HG02943 (cell line): Measurements from ENCODE around the gene HAND2.

Experiments used
- ATAC-seq: cut with Tn5 transposase; IDR thresholded peaks from one replicate; pipeline ENCODE4 v1.9.1; 2021; ENCODE audit warnings: mild to moderate bottlenecking, low read depth, moderate library complexity; ENCODE audit not compliant: unreplicated experiment

HAND2 gene

DNA sequence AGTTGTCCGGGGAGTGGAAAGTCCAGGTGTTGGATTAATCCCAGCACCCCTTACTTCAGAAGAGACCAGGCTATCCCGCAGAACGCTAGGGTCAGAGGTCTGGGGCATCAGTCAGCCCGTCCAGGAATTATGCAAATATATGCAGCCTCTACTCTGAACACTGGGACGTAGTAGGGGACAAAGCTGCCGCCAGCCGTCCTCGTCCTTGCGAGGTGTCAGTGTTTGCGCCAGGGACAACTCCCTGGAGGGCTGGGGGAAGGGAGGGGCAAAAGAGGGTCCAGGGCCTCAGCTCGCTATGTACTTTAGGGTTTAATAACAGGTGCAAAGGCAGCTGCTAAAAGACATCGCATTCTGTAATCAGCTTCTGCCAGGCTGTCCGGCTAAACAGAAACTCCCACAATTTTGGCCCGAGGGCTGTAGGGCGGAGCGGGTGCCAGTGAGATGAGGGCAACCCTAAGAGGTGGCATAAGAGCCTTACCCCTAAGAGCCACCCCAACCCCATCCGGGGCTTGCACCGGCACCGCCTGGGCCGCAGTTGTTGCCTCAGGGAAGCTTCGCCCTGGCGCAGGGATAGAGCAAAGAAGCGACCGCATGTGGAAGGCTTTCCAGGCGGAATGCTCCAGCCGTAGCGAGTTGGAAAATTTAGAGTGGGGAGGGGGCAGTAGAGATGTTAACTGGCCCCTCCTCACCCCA is 8.4 kb downstream of the HAND2 start:
- no peak for ATAC-seq

DNA sequence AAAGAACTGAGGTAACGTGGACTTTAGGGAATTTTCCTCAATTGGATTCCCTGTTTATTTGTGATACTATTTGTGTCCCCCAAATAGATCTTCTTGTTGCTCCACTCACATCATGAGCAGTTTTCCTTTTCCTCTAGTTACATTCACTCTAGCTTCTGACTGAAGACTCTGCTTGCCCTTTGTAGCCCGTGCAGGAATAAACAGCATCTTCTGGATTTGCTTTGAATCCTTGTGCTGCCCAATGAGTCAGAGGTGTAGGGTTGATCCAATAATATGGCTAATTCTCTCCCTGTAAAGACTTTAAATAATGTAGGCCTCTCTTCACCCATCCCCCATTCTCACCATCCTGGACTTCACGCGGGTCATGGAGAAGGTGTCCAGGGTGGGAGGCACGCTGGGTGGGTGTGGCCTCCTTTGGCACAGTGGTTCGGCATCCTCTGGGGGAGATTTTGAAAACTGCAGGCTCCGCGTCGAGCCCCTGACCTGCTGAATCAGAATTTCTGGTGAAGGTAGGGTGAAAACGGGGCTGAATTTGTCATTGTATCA is 9.0 kb downstream of the HAND2 start:
- no peak for ATAC-seq

DNA sequence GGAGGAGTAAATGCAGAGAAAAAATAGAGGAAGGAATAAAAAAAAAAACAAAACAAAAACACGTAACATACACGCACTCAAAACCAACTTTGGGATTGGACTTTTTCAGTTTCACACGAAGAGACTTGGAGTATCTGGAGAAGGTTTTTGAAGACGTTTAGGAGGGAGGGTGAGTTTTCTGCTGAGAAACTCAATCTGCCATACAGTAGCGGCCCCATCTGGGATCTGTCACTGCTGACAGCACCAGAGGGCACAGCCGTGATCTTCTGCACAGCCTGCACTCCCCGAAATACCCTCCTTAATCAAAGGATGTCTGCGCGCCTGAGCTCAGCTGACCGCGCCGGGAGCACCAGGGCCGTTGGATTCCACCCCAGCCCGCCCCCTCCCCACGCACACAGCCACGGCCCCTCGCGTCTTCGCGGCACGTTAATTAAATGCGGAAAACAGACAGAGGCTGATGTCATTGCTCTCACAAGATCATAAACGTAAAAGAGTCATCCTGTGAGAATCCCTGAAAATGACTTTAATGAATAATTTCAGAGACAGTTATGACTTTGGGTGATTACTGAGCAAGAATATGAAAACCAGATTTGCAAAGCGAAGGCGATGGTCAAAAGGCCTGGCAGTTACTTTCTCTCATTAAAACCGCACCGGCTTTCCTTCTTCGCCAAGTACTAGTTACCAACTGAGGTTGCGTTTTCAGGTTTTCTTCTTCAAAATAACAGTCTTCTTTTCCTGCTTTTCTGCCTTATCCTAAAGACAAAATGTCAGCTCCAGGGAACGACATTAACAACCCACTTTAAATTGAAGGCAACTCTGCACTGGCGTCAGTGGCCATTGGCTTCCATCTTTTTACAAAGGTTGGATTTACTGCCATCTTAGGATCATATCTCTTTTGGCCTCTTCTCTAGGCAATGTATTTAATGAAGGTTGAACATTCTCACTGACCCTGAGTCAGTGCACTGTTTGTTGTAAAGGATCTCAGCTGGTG is 10.6 kb downstream of the HAND2 start:
- ATAC-seq, result no peak

DNA sequence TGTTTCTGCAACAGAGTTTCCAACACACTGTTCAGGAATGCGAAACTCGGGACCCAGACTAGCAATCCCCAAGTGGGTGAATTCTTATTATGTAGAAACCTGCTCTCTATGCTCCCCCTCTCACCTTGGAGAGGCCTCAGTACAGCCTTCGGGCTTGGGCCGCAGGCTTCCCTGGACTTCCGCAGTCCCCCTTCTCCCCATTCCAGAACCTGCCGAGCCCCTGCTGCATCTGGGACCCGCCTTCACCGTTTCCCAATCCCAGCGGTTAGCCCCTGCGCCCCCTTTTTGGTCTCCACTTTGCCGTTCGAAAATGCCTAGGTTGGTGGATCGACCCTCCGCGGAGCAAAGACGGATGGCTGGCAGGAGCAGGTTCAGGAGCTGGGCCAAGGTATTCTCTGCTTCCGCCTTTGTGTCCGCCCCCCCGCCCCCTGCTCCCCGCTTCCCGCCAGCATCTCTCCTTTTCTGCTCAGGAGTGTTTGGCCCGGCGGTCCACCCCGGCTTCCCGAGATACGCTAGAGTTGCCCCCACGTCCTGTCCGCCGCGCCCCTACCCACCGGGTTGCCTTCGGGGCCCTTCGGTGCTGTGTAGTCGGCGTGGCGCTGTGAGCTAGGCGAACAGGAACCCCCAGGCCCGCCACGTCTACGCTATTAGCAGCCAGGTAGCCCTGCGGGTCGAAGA is 11.5 kb downstream of the HAND2 start:
- no peak for ATAC-seq

GRCh38 chr4:173517781-173518424 is 12.1 kb downstream of the HAND2 start:
- ATAC-seq, result no peak

DNA sequence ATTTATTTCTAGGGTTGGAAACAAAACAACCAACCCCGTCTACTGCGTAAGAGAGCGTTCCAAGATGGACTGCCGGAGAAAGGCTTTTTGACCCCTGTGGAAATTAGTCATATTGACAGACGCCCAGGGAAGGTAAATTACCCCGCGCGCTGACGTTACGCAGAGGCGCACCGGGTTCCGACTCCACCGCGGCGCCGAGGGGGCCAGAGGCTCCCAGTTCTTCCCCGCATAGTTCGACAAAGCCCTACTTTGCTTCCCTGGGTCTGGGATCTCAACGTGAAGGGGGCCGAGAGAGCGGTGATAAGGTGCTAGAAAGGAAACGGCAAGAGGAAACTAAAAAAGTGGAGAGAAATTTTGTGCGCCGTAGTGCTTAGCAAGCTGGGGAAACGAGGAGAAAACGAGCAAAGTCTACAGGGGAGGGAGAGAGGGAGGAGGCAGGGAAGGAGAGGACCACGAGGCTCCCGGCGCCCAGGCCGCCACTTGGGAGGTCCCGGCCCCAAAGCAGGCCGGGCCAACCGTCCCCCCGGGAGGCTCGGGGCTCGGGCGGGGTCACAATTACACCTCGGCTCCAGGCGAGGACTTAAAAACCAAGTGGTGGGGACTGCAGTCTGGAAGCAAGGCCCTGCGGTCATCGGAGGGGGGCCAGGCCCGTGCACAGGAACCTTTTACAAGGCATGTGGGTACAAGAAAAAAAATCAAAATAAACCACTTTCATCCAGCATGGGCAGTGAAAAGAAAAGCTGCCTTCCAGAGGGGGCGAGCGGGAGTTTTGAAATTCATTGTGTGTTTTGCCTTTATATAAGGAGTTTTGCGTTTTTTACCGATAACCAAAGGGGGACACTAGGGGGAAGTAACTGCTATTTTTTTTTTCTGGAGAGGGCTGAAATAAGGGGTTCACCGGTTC is 13.2 kb downstream of the HAND2 start:
- ATAC-seq, result no peak

DNA sequence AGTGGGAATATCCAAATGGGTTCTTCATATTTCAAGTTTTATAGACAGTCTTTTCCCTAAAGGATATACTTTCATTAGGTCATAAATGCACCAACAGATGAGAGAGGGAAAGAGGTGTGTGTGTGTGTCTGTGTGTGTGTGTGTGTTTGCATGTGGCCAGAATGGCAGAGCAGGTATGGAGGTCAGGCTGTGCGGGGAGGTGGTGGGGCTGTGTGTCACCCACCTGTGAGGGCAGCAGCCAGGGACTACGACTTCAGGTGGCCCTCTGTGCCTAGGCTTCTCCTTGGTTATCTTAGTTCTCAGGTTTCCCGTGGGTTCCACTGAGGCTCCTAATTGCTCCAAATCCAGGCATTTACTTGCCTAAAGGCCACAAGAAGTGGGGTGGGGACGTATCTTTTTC is 14.6 kb downstream of the HAND2 start:
- ATAC-seq, result no peak

DNA sequence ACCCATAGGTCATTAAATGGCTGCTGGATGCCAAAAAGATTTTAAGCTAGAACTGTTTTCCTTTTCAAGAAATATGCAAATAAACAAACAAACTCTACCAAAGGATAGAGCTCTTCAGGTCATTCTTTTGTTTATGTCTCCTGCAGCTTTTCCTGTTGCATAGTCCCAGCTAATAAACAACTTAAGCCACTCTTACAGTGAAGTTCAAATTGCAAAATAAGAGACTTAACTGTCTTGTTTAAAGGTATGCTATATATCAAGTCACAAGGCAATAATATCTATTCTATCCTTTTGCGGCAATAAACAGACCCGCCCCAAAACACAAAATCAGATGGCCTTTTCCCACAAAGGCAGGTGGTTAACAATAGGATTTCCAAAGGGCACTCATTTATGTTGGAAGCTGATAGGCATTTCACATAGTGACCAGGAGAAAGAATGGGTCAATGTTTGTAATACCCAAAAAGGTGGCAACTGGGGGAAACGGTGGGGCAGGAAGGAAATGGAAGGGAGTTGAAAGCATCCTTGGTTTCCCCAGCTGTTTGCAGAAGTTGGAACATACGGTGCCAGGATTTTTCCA is 15.3 kb downstream of the HAND2 start:
- ATAC-seq, result no peak

DNA sequence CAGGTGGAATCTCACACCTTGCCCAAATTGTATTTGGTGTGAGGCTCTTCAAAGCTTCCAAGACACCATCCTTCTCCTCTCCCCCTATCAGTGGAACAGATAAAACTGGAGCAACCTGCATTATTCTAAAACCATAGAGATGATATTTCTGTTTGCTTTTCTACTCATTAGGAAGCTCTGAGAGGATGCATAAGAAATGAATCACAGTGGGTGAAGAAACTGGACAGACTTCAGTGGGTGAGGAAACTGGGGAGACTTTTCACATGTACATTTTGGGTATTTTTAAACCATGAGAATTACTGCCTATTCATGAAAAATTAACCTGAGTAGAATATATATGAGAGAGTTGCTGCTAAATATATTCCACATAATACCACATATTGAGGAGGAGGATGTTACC is 16.4 kb downstream of the HAND2 start:
- no peak for ATAC-seq

- ATAC-seq, result no peak
Measured at GRCh38 chr4:173511787-173512361, 18.2 kb downstream of the HAND2 start.

GRCh38 chr4:173509036-173510001 is 20.7 kb downstream of the HAND2 start:
- ATAC-seq, result no peak

GRCh38 chr4:173508386-173509035 is 21.5 kb downstream of the HAND2 start:
- no peak for ATAC-seq

DNA sequence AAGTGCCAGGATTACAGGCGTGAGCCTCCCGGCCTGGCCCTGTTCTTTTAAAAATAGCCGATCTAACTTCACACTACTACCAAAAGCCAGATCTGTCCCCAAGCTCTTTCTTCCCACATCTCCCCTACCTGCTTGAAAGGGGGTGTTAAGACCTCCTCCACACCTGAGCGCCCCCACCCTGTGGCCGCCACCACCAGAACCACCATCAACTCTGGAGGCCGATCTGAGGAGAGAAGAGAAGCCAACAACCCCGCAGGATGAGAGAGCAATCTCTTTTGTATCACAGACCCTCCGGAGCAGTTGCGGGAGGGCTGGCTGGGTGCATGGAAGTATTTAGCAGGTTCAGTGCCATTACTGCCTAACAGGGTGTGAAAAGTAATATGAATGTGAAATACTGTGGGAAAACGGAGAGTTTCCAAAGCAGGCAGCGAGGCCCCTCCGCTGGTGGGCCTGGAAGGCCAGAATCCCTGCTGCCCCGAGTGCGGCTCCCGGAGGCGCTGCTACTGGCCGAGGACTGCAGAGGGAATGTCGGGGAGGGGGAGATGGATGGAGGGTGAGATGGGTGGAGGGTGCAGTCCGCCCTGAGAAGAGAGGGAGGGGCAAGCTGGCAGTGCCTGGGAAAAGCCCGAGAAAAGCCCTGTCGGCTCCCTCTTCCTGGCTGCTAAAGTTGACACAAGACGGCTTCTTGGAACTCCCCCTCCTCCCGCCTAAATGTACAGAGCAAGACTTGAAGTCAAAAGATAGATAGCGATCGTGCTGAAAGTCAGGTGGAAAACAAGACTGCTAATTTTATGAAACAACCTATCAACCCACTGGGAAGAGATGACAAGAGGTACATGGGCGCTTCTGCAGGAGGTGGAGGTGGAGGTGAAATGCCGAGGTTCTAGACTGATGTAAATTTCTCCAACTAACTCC is 22.3 kb downstream of the HAND2 start:
- ATAC-seq, result no peak

DNA sequence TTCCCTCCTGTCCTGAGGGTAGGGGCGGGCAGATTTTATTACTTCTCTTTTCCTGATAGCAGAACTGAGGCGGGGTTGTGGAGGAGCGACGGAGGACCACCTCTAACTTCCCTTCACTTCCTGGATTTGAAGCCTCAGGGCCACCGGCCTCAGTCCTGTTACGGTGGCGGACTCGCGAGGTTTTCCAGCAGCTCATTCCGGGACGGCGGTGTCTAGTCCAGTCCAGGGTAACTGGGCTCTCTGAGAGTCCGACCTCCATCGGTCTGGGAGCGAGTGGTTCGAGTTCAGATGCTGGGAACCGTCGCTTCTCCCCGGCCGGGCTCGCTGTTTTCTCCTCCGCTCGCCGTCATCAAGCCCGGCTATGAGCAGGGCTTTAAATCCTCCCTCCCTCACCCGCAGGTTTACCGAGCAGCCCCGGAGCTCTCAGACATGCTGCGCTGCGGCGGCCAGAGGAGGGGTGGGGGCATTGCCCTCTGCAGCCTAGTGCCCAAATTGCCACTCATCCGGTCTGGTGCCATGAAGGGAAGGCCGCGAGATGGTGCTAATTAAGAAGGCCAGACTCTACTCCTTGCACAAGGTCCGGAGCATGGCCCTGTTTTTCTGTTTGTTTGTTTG is 23.3 kb downstream of the HAND2 start:
- ATAC-seq, result peak; percentile 17

DNA sequence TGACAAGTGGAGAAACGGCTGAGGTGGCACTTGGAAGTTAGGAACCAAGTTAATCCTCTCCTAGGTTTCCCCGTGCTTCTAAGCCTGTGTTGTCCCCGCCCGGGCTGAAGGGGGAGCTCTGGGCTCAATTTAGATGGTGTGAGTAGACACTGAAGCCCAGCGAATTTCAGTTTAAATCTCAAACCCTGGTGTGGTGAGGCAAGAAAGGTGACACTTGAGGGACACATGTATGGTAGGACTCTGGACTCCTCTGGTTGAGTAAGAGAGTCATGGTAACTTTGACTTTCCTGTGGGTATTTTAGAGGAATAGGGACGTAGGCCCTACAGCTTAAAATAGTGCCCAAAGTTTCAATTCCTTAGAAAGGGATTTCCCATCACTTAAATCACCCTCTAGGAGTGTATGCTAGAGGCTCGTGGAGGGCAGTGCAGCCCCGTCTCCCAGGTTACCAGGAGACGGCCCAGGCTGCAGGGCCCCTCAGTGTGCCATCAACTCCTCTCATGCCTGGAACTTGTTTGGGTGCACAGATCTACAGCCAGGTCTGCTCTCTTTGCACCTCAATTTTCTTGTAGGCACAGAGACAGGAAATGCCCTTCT is 24.0 kb downstream of the HAND2 start:
- peak; percentile 67 for ATAC-seq
